HG02588 (cell line): ENCODE data around the gene PNKP.

Experiments used
- ATAC-seq: cut with Tn5 transposase; IDR thresholded peaks from one replicate; pipeline ENCODE4 v1.9.1; 2021; ENCODE audit warnings: mild to moderate bottlenecking, moderate library complexity; ENCODE audit not compliant: unreplicated experiment

Gene PNKP

DNA sequence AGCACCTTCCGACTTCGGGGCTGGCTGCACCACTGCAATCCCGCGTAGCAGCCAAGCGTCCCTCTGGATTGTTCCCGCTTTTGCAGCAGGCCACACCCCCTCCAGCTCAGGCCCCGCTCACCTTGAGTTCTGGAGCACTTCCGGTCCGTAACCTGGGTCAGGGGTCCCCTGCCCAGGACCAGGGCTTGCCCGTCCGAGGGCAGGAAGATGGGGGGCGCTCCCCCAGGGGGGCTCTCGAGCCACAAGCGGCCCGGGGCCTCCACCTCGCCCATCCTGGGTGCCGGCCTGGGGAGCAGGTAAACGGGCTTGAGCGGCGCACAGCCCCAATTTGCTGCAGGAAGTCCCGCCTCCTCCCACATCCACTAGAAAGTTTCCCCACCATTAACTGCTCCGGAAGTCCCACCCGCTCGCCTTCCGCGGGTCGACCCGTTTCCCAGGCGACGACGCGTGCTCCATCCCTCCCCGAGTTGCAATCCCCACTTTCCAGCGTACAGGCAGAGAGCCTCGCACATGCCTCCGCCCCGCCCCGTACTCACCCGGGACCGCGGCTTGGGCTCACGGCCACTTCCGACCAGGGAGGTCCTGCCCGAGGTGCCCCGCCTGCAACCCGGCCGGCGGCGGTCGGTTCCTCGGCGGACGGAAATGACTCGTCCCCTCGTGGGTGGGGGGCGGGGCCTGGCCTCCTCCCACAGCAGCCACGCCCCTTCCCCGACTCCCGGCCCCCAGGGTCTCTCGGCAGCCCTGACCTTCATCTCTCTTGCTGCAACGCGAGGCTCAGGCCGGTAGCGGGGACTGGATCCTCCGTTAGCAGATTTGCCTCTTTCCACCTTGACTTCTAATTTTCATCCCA lies at the start of gene PNKP:
PNKP (minus strand) TSS at position 644 of the 850 bp plus-strand sequence; CDS start at position 272, 372 bp downstream.
- peak; percentile 34 for ATAC-seq

DNA sequence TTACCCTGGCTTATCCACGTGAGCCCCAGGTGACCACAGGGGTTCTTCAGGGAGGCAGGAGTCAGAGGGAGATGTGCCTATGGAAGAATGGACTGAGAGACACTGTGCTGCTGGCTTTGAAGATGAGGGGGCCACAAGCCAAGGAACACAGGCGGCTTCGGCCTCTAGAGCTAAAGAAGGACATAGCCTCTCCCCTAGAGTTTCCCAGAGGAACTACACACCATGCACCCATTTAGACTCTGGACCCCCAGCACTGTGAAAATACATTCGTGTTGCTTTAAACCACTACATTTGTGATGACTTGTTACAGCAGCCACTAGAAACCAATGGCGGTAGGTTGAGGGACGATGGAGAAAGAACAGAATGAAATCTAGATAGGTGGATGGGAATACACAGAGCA lies 47.9 kb upstream of the PNKP start:
- ATAC-seq: no peak

DNA sequence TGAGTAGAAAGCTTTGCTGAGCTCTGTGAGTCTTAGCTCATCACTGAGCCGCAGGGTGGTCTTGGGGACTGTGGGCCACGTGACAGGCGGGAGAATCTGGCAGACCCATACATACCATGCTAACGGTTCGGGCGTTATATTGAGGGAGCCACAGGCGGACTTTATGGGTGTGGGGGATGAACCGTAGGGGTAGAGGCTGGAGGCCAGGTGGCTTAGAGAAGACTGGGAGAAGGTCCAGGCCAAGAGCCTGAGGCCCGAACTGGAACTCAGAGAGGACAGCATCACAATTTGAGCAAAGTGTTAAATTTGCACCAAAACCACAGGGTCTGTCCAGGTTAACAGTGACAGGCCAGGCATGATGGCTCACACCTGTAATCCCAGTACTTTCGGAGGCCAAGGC lies 46.3 kb upstream of the PNKP start:
- ATAC-seq: no peak

DNA sequence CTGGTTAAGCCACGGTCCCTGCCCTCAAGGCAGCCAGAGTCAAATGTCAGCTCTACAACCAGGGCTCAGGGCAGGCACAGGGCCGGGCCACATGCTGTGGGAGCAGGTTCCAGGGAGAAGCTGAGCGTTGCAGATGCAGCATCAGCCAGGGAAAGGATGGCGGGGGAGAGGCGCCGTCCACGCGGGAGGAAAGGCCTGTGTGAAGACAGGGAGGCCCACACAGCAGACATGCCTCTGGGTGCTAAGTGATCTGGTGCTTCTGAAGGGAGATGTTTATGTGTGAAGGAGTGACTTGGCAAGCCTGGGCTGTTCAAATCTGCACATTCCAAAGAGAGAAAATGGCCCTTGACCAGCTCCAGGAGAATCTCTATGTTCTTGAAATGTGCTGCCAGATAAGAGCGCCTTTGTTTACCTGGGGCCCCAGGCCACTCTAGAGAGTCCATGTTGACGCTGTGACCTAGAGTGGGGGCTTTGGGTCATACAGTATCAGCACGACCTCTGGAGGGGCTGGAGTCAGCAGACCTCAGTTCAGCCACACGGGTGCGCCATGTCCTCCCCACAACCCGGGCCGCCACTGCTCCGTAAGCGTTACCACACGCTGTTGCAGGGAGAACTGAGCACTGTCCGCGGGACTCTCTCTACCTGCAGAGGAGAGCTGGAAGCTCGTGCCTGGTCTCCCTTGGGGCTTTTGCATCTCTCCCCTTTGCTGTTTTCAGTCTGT lies 45.7 kb upstream of the PNKP start:
- ATAC-seq: no peak

DNA sequence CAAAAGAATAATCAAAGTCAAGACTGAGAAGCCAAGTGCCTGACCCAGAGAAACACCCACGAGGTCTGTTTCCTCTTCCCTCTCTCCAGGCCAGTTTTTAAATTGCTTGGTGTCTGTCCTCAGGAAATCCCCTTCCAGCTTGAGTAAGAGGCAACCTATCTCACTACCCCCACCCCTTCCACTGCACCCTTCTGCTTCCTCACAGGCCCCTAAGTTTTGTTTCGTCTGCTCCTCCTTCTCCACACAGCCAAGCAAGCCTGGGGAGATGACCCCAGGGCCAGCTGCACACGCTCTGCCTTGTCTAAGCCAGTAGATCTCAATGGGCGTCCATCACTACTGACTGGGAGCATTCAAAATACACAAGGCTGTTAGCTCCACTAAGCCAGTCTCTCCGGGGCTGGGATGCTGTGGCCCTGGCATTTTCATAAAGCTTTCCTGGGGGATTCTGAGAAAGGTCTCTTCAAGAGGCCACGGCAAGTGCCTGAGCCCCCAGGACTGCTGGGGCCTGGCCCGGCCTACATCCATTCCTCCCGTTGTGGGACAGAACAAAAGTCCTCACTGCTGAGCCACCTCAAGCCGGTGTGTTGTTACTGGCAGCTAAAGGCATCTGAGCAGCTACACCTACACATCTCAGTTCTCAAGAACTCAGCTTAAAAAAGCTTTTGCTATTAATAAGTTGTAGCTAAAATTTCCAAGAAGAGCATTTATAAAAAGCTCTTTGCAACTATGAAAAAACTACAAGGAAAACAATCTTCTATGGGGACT lies 44.2 kb upstream of the PNKP start:
- ATAC-seq: no peak

DNA sequence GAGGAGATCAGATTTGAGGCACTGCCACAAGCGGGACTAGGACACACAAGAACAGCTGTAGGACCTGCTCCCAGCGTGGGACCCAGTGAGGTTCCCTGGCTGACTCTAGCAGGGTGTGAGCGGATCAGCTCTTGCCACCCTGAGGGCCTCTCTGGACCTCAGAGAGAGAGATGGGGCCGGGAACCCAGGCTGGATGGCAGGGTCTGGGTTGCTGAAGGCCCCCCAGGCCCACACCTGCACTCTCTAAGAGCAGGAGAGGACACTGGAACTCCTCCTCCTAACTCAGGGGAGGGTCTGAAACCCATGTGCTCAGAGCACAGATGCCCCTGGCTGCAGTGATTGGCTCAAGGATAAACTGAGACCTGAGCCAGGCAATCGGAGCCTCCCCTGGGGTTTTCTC lies 42.8 kb upstream of the PNKP start:
- no peak for ATAC-seq

DNA sequence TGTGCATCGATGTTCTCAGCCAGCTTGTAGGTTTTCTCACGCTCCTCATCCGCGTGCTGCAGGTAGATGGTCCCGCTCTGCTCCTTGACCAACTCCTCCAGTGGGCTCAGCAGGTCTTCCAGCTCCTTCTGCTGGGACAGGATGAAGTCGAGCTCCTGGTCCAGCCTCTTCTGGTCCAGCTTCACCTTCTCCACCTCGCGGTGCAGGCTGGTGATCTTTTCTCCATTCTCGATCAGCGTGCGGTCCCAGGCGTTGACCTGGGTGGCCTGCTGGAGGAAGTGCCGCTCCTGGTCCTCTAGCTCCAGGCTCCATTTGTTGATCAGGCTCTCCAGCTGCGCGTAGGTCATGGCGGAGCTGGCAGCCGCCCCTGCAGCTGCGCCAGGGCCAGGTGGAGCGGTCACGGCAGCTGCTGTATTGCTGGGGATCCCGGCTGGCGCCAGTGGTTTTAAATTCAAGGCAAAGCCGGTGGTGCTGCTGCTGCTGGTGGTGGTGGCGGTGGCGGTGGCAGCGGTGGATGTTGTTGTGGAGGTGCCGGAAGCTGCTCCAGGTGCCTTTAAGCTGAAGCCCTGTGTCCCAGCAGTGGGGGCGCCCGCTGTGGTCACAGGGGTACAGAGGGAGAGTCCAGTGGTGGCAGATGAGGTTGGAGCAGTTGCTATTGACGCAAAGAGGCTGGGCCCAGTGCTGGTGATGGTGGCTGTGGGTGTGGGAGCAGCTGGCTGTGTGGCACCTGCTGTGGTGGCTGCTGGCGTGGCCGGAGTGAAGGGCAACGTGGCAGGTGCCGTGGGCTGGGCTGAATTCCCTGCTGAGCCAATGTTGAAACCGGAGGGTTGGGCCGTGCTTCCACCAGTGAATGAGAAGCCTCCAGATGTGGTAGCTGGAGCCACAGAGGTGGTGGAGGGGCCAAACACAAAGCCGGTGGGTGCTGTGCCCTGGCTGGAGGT lies 41.4 kb upstream of the PNKP start:
- no peak for ATAC-seq

DNA sequence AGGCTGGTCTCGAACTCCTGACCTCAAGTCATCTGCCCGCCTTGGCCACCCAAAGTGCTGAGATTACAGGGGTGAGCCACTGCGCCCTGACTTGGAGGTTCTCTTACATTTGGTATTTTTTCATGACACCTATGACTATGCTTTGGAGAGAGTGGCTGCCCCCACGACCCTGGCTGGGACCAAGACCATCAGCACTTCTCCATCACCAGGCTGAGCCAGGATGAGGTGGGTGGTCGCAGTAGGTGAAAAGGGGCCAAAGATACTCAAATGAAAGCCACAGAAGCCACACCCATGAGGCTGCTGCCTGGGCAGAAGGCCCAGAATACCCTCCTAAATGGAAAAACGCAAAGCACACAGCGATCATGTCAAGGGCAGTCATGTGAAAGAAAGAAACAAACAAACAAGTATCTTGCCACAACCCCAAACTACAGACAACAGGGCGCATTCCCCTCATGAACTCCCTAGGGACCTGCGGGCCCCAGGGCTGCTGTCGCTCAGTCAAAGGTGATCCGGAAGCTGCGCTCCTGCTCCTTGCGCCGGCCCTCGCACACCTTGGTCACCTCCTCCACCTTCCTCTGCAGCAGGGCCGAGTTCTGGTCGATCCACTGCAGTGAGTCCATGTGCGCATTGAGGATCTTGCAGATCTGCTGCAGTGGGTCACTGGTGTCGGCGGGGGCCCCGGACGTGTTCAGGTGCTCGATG lies 40.5 kb upstream of the PNKP start:
- ATAC-seq: no peak

DNA sequence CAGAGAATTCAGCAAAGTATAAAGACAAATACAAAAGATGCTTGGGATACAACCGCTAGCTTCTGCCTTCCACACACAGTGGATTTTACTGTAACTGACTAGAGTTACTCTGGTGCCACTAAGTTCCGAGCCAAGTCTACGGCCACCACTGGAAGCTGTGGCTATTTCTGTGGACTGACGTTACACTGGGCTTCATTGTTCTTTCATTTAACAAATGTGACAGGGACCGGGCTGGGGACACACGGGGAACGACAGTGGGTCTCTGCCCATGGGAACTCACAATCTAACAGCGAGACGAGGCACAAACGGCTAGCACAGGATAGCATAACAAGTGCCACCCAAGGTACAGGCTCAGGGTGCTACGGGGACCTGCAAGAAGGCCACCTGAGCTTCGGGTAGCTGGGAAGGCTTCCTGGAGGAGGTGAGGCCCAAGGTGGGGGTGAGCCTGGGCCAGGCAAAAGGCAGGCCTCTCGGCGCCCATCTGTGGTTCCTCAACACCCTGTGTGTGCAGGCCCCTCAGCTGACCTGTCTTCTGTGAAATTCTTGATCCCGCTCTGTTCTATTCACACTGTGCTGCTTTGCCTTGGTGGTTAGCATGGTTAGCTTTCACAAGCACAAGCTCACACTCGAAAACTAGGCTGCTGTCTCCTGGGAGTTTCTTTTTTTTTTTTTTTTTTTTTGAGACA lies 39.6 kb upstream of the PNKP start:
- ATAC-seq: no peak

DNA sequence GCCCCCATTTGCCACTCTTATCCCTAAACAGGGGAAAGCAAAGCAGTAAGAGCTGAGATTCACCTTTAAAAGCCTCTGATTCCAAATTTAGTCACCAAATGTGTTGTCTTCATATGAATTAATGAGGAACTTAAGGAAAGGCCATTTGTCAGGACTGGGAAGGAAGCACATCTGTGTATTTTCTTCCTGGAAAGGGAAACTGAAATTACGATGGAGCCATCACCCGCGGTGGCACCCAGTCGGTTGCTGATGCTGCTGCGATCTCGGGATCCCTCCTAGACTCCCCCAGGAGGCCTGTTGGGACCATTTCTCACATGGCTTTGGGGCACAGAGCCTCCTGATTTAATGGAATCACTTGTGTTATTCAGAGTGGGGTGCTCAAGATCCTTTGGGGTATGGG lies 36.8 kb upstream of the PNKP start:
- no peak for ATAC-seq

DNA sequence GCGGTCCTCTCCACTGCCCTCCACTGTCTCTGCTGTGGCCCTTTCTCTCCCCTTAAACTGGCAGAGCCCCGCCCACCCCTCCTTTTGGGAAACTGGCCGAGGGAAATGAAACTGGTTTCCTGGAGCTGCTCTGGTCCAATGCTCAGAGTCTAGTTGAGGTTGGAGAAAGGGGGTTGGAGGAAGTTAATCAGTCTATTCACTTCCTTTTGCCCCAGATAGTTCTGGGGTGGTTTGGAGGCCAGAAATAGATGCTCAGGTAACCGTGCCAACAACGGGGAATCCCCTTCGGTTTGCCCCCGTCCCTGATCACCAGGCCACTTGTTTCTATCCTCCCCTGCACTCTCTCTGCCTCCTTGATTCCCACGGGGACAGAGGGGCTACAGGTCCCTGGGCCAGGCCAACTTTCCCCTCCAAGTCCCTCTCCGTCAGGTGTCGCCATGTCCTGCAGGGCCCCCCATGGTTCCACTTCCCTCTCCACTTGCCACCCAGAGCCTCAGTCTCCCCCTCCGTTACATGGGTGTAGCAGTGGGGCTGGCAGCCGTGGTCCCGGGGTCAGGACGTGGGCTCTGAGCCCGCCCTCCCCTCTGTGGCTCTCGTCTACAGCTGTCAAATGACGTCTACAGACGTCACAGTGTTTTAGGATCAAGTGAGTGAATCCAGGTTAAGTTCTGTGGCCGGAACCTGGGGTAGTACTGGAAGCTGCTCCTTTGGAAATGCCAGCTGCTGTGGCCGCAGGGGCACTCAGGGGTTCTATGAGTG lies 29.7 kb upstream of the PNKP start, which contains the start of gene IL4I1:
IL4I1 (minus strand) TSS at position 25 of the 759 bp plus-strand sequence. CDS start 727 bp downstream, outside the sequence.
- peak; percentile 37 for ATAC-seq

DNA sequence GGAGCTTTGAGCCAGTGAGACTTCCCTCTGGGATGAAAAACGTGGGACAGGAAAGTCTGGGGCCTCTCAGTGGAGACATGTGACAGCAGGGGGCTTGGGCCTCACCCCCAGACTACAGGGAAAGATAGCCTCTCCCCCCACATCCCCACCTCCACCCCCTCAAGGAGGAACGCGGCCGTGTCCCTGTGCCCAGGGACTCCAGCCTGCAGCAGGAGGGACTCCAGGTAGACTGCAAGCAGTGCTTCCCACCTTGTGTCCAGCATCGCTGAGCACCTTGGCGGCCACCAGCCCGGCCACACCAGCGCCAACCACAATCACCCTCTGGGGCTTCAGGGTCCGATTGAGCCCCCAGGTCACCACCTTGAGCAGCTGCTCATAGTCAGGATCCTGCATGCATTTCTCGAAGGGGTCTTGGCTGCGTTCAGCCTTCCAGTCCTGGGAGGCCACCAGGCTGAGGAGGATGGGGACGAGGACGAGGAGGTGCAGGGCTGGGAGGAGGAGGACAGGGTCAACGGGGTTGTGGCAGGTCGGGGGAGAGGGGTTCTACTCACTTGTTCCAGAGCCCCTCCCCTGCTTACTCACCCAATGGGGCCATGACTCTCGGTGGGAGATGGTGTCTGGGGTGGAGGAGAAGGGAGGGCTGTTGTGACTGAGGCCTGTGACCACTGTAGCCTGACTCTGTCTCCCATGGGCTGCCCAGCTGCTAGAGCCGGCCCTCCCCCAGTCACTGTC lies 28.4 kb upstream of the PNKP start:
- ATAC-seq: no peak

DNA sequence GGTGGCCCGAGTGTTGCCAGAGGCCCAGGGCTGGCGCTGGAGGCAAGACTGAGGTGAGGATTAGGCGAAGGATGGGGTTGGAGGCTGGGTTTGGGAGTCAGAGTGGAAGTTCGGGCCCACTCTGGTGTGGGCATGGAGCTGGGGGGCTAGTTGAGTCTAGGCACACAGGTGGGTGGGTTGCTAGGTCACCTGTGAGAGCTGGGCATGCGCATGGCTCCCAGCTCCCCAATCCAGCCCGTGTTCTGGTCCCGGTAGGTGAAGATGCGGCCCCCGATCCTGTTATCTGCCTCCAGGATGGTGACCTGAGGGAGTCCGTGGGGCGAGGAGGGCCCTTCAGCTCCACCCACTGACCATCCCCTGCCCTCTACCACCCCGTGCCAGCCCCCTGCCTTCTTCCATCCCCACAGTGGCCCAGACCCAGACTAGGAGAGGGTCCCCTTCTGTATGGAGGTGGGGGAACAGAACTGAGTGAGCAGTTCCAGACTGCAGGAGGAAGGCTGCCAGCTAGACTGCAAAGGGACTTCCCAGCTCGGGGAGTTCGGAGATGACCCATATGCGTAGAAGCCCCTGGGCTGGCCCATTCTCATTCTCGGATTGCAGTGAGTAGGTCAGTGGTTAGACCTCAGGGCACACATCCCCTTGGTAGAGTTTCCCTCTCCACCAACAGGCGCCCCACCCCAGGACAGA lies 27.6 kb upstream of the PNKP start:
- no peak for ATAC-seq

DNA sequence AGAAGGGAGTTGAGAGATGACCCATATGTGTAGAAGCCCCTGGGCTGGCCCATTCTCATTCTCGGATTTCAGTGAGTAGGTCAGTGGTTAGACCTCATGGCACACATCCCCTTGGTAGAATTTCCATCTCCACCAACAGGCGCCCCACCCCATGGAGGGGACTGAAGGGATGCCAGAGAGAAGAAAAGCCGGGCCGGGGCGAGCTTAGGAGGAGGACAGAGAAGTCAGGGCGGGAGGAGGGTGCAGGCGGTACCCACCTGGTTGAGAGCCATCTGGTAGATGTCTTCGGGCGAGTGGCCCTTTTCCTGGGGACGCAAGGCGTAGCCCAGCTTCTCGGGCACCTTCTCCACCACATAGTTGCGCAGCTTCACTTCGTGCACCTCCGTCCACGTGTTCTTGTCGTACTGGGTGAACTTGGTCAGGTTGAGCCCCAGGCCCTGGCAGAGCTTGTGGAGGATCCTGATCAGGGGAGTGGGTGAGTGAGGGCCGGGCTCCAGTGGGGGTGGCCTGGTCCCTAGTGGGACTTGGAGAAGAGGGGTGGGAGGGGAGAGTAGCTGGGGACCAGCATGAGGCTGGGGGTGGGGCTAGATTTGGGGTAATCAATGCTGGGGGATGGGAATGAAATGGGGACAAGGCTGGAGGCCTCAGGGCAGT lies 26.8 kb upstream of the PNKP start:
- ATAC-seq: no peak

DNA sequence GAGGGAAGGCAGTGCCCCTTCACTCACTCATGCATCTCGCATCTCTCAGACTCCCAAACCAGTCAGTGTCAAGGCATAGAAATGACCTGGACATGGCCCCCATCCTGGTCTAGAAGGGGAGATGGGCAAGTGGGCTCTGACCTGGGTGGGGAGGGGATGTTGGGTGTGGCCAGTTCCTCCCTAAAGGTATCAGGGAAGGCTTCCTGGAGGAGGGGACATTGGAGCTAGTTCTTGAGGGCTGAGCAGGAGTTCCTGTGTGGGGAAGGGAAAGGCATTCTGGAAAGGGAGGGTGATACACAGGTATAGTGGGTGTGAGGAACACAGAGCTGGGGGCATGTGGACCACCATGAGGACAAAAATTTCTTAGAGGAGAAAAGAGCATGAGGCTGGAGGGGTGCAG lies 25.3 kb upstream of the PNKP start:
- no peak for ATAC-seq

DNA sequence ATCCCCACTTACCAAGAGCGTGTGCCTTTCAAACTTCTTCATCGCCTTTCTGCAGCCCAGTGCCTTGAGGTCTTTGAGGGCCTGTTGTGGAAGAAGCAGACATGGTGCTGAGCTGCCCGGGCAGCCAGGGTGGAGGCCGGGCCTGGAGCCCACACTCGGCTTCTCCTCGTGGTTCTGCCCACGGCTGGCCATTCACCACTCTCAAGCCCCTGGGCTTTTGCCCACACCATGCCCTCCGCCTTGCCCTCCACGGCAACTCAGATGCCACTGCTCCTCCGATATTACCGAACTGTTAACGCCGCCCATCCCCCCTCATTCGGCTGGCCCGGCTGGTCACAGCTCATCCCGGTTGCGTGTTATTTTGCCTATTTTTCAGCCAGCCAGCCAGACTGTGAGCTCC lies 24.0 kb upstream of the PNKP start:
- no peak for ATAC-seq
